ENCODE data around the gene BAAT. TPM values are rescaled to one million over a fixed set of nuclear protein-coding genes. Genes with fewer than 3 reads are reported as not detected.

The BAAT gene
- total and polyA plus RNA-seq, 2 of the 13 experiments (the other 11 are each of a cell fraction or from before 2014, with no cell fraction given): 0.71 to 7.9 TPM

- peak; percentile 70; the same call in 1 of the 2 replicates for TF ChIP-seq ZBED4 (CRISPR knock-in tag; IDR thresholded peaks at IDR 0.05; ENCODE audit: borderline replicate concordance)
- TF ChIP-seq ZNF672 (CRISPR knock-in tag; IDR thresholded peaks at IDR 0.05): no peak
- TF ChIP-seq ZUFSP (CRISPR knock-in tag; IDR thresholded peaks at IDR 0.05; ENCODE audit: borderline replicate concordance): no peak
- TF ChIP-seq FOXP4 (CRISPR knock-in tag; IDR thresholded peaks at IDR 0.05): peak; percentile 94
- peak; percentile 77; the same call in 1 of the 2 replicates for TF ChIP-seq PHF21A (CRISPR knock-in tag; IDR thresholded peaks at IDR 0.05)
- peak; percentile 64; the same call in 1 of the 2 replicates for TF ChIP-seq TBX3 (IDR thresholded peaks at IDR 0.05; ENCODE audit: borderline replicate concordance)
- TF ChIP-seq ZNF18 (CRISPR knock-in tag; IDR thresholded peaks at IDR 0.05; ENCODE audit: insufficient replicate concordance): no peak
- peak; percentile 77 for TF ChIP-seq BCL6 (CRISPR knock-in tag; IDR thresholded peaks at IDR 0.05)
- TF ChIP-seq AKAP8 (CRISPR knock-in tag; IDR thresholded peaks at IDR 0.05): no peak
- no peak for TF ChIP-seq CAMTA2 (CRISPR knock-in tag; IDR thresholded peaks at IDR 0.05; ENCODE audit: borderline replicate concordance)
- TF ChIP-seq MXD4 (CRISPR knock-in tag; IDR thresholded peaks at IDR 0.05): peak; percentile 54; the same call in 1 of the 2 replicates
- TF ChIP-seq SIX4 (CRISPR knock-in tag; IDR thresholded peaks at IDR 0.05): peak; percentile 51; the same call in 1 of the 2 replicates
- no peak for TF ChIP-seq SOX6 (IDR thresholded peaks at IDR 0.05)
- peak; percentile 93 for TF ChIP-seq SOX6 (CRISPR knock-in tag; IDR thresholded peaks at IDR 0.05)
- TF ChIP-seq CSRNP1 (CRISPR knock-in tag; IDR thresholded peaks at IDR 0.05): no peak
- TF ChIP-seq ZNF644 (CRISPR knock-in tag; IDR thresholded peaks at IDR 0.05; ENCODE audit: low read depth): peak; percentile 85; the same call in 1 of the 2 replicates
- no peak for TF ChIP-seq PBX2 (CRISPR knock-in tag; IDR thresholded peaks at IDR 0.05)
- TF ChIP-seq TCF7 (IDR thresholded peaks at IDR 0.05; ENCODE audit: low read depth): peak; percentile 84
- peak; percentile 80 for TF ChIP-seq ERF (CRISPR knock-in tag; IDR thresholded peaks at IDR 0.05)
Measured at GRCh38 chr9:101433229-101433628, 48.4 kb upstream of the BAAT start (continued).

Data from HepG2 (cell line).